Stimulated activated CD4-positive, alpha-beta T cell treated with anti-CD3 and anti-CD28 coated beads, Interleukin-4, amount 100 ng/mL, for 4 hours (primary cell): ENCODE results near the gene CARD14.
"Not testable (repeated sequence)": the region's sequence is repeated elsewhere in the genome, so short reads cannot be mapped to it uniquely, and the experiment has no call there.

Source experiments
- DNase-seq, 2 experiments: peaks; one replicate each; pipeline ENCODE4 v3.0.0-alpha.2; 2020

The CARD14 gene

DNA sequence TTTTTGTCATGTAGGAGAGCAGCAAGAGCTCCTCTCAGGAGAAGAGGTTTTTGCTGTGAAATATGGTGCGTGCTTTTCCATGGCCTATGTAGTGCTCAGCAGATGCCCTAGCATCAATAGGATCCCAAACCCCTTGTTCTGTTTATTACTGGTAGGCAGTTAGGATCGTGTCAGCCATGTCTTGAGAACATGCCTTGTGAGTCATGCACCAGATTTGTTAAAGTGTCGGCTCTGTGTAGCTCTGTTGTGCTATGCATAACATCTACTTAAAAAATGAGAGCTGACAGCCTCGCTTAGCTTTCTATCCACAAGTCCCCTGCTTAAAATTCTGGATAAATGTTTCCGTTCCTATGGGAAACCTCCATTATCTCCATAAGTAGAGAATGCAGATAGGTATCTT is 18.5 kb upstream of the CARD14 start:
- DNase-seq: no peak

- no peak for DNase-seq
Measured at GRCh38 chr17:80152081-80152702, 17.6 kb upstream of the CARD14 start.

DNA sequence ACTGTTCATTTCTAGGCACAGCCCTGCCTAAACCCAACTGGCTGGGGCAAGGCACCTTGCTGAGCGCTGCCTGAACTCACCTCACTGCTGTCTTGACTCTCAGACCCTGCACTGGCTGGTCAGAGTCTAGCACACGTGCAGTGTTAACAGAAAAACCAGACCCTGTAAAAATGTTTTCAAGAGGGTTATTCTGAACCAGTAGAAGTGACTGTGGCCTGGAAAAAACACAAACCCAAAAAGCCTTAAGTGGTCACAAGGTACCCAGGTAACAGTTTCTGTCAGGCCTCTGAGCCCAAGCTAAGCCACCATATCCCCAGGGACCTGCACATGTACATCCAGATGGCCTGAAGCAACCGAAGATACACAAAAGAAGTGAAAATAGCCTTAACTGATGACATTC is 16.8 kb upstream of the CARD14 start:
- no peak for DNase-seq

DNA sequence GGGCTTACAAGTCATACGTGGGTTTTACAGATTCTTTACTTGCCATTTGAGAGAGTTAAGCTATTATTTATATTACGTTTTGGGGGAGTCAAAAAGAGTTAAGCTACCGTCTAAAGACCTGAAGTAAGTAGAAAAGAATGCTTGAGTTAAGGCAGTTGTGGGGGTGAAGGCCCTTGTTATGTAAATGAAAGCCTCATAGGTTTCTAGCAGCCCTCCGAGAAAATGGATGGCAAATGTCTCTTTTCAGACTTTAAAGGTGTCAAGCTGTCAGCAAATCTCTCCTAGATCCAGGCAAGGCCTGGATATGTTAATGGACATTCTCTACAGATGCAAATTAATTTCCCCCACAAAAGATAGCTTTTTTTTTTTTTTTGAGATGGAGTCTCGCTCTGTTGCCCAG is 15.7 kb upstream of the CARD14 start:
- DNase-seq: no peak

GRCh38 chr17:80155600-80155999 is 14.2 kb upstream of the CARD14 start:
- DNase-seq: not testable (repeated sequence)

DNA sequence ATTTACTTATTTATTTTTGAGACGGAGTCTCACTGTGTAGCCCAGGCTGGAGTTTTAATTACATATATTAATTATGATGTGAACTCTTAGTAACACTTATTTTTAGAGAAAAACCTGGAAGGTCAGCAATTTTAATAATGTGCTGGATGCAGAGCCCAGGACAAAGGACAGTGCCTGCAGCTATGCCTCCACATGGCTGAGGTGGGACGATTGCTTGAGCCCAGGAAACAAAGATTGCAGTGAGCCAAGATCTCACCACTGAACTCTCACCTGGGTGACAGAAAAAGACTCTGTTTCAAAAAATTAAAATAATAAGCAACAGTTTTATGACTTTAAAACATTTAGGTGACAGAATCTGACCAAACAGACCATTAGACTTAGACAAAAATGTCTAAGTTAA is 11.0 kb upstream of the CARD14 start:
- DNase-seq: no peak

DNA sequence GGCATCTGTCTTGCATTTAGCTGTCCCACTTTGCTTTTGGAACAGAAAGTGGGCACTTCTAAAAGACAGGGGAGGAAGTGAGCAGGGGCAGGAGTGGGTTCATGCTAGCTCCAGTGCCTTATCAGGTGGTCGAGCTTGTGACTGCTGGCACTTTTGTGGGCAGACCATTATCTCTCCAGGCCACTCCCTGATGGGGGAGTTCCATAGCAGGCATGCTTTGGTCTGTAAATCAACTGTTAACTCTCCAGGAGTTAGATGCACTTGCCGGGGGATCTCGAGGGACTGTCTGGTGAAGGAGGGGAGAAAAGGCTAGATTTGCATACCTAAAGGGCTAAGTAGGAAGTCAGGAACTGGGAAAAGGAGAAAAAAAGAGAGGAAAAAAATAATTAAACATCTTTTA is 9.3 kb upstream of the CARD14 start:
- no peak for DNase-seq

DNA sequence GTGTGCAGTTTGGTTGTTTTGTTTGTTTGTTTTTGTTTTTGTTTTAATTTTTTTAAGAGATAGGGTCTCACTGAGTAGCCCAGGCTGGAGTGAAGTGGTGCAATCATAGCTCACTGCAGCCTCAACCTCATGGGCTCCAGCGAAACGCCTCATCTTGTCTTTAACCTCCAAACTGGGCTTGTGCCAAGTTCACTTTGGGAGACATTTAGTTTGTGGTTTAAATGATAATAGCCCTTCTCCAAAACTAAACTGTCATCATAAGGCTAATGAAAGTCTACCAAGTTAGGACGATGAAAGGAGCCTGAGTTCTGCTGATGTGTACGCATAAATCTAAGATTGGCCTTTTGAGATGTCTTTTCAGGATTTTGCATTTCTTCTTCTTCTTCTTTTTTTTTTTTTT is 6.5 kb upstream of the CARD14 start:
- DNase-seq: no peak

DNA sequence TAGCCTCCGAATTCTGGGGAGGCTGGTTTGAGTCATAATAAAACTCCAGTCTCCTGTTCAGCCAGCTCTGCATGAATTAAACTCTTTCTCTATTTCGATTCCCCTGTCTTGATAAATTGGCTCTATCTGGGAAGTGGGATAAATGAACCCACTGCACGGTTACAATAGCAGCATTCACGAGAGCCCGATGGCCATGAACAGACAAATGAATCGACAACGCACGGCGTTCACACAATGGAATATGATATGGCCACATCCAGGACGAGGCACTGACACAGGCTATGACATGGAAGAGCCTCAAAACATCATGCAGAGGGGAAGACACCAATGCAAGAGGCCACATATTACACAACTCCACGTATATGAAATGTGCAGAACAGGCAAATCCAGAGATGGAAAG is 5.6 kb upstream of the CARD14 start:
- DNase-seq: no peak

- DNase-seq: no peak
Measured at GRCh38 chr17:80166446-80166845, 3.4 kb upstream of the CARD14 start.

DNA sequence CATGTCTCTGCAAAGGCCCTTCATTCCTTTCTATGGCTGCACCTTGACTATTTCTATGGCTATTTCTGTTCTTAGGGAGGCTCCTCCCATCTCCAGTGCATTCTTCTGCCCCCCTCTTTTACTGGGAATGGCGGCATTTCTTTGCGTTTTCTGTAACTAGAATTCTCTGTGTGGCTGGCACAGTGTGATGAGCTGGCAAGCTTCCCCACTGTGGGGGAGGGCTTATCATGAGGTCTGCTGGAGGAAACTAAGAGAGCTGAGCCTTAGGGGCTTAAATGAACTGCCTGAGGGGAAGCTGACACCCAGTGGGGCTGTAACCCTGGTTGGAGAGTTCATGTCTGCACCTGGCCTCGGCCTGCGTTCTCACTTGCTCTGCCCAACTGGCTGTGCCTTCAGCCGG is 1.5 kb upstream of the CARD14 start:
- DNase-seq: no peak

- no peak for DNase-seq
Measured at GRCh38 chr17:80169107-80169506, 723 bp upstream of the CARD14 start.

DNA sequence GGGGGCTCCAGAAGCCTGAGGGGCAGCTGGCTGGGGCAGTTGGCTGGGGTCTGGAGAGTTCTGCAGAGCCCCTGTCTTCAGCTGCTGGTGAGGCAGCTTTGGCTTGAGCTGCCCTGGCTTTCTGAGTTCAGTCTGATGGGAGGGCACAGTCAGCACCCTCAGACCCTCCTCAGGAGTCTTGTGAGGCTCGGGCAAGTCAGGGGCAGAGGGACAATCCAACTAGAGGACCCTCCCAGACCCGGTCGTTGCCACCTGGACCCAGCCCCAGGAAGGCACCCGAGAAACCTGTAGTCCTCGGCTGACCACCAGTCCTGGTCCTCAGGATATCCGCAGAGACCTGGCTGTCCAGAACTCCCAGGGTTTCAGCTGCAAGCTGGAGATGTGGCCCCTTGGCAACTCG is 1.9 kb downstream of the CARD14 start:
- DNase-seq: no peak

DNA sequence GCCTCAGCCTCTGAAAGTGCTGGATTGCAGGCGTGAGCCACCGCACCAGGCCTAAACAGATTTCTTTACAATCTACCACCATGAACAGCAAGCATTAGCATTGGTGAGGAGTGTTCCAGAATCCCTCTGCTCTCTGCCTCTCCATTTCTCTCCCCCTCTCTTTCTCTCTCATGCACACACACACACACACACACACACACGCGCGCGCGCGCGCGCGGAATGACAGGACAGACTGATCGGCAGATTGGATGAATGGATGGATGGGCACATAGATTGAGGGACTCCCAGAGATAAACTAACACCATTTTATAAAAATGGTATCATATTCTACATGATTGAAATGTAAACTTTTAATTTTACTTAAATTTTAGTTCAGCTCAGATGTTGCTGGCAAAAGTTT is 3.3 kb downstream of the CARD14 start:
- DNase-seq: no peak

GRCh38 chr17:80173916-80174315 is 4.1 kb downstream of the CARD14 start:
- DNase-seq: no peak

DNA sequence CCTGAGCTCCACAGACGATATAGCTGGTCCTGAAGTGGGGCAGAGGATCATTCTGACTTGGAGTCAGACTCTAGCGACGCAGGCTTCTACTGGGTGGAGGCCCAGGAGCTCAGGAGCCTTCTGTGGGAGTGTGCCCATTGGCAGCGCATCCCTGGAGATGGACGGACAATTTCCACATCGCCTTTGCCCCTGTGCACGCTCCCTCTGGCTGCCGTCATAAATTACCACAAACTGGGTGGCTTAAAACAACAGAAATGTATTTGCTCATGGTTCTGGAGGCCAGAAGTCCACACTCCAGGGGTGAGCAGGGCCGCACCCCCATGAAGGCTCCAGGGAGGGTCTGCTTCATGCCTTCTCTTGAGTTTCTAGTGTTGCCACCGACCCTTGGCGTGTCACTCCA is 6.9 kb downstream of the CARD14 start:
- no peak for DNase-seq

GRCh38 chr17:80177986-80178595 is 8.3 kb downstream of the CARD14 start:
- no peak for DNase-seq

GRCh38 chr17:80180192-80180591 is 10.4 kb downstream of the CARD14 start:
- no peak for DNase-seq

DNA sequence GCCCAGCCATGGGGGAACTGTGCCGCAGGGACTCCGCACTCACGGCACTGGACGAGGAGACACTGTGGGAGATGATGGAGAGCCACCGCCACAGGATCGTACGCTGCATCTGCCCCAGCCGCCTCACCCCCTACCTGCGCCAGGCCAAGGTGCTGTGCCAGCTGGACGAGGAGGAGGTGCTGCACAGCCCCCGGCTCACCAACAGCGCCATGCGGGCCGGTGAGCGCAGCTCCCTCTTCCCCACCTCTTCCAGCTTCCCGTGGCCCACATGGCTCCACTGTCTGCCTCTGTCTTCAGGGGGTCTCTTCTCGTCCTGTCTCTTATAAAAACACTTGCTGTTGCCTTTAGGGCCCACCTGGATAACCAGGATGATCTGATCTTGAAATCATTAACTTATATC is 11.6 kb downstream of the CARD14 start:
- no peak for DNase-seq

DNA sequence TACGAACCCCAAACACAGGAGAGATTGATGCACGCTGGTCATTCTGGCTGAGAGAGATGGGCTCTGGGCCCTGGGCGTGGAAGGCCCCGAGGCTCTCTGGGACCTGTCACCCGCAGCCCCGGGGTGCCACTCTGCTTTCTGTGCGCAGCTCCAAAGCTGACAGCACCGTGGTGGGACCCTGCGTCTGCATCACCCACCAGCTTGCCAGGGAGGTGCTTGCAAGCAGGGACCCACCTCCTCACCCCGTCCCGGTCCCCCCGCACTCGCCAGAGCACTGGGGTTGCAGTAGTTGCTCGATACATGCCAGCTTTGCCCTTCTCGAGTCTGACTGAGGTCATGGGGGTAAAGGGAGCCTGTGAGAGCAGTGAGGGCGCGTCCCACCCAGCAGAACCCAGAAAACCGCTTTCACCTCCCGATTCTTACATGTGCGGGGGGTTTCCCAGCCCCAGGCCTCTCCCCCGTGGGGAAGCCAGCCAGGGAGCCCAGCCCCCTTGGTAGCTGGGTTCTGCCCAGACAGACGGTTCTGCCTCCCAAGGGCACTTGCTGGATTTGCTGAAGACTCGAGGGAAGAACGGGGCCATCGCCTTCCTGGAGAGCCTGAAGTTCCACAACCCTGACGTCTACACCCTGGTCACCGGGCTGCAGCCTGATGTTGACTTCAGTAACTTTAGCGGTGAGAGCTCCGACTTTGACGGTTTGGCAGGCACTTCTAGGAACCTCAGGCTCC is 12.5 kb downstream of the CARD14 start:
- DNase-seq: no peak

- DNase-seq: no peak
Measured at GRCh38 chr17:80182845-80183223, 13.0 kb downstream of the CARD14 start.

DNA sequence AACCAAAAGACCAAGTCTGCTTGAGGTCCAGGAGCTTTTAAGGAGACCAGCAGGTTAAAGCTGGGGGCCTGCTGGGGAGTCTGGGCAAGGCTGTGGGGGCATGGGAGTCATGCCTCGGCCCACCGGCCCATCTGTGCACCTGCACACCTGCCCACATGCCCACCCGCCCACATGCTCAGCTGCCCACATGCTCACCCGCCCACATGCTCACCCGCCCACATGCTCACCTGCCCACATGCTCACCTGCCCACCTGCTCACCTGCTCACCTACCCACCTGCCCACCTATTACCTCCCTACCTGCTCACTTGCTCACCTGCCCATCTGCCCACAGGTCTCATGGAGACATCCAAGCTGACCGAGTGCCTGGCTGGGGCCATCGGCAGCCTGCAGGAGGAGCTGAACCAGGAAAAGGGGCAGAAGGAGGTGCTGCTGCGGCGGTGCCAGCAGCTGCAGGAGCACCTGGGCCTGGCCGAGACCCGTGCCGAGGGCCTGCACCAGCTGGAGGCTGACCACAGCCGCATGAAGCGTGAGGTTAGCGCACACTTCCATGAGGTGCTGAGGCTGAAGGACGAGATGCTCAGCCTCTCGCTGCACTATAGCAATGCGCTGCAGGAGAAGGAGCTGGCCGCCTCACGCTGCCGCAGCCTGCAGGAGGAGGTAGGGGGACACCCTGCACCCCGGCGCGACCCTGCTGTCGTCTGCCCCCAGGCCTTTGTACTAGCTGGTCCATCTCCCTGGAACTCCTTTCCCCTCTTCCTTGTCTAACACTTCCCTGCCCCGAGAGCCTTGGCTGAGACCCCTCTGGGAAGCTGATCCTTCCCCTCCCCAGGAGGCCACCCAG is 14.0 kb downstream of the CARD14 start:
- DNase-seq: no peak

GRCh38 chr17:80184423-80184714 is 14.5 kb downstream of the CARD14 start:
- no peak for DNase-seq

DNA sequence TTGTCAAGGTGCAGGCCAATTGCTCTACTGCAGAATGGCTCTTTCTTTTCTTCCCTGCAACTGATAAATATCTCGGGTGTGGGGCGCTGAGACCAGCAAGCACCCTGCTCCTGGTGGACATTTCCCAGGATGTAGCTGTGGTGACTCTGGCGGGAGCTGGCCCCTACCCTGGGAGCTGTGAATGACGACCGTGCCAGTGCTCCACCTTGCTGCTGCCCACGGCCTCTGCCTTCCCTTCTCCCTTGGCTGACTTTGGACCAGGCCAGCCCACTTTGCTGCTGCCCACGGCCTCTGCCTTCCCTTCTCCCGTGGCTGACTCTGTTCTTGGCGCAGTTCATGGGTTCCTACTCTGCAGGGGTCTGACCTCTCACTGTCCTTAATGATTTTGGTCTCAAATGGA is 16.1 kb downstream of the CARD14 start:
- DNase-seq: no peak
